H9 (cell line): ENCODE results near the gene MYO18A. TPM values are rescaled to one million over a fixed set of nuclear protein-coding genes. Genes with fewer than 3 reads are reported as not detected.

ENCODE experiments used
- DNase-seq: peaks from one replicate; pipeline ENCODE4 v3.0.0-alpha.2; 2017
- H2AFZ ChIP-seq: one replicate; pipeline ENCODE4 v1.6.1; 2013; ENCODE audit warnings: mild to moderate bottlenecking, low read length, control low read depth, moderate library complexity
- H2AK5ac ChIP-seq: 2 replicates; pipeline ENCODE4 v1.6.1; 2013; ENCODE audit warnings: low read length, control low read depth, mixed read lengths; ENCODE audit not compliant: insufficient read length
- H2BK120ac ChIP-seq: one replicate; pipeline ENCODE4 v1.6.1; 2013; ENCODE audit warnings: low read depth, mild to moderate bottlenecking, low read length, control low read depth, inconsistent platforms; ENCODE audit not compliant: poor library complexity, severe bottlenecking
- H2BK12ac ChIP-seq: 2 replicates; pipeline ENCODE4 v1.6.1; 2013; ENCODE audit warnings: low read length, control low read depth, mixed read lengths, low read depth; ENCODE audit not compliant: insufficient read length
- H2BK15ac ChIP-seq: 2 replicates; pipeline ENCODE4 v1.6.1; 2013; ENCODE audit warnings: low read depth, low read length, control low read depth
- H2BK20ac ChIP-seq: one replicate; pipeline ENCODE4 v1.6.1; 2013; ENCODE audit warnings: low read depth, mild to moderate bottlenecking, low read length, control low read depth, inconsistent platforms; ENCODE audit not compliant: poor library complexity, severe bottlenecking
- H2BK5ac ChIP-seq: 2 replicates; pipeline ENCODE4 v1.6.1; 2013; ENCODE audit warnings: low read length, control low read depth, mixed read lengths; ENCODE audit not compliant: insufficient read length
- H3K14ac ChIP-seq: 2 replicates; pipeline ENCODE4 v1.6.1; 2013; ENCODE audit warnings: low read length, control low read depth; ENCODE audit not compliant: insufficient read depth
- H3K18ac ChIP-seq: 2 replicates; pipeline ENCODE4 v1.6.1; 2013; ENCODE audit warnings: low read depth, mild to moderate bottlenecking, mixed read lengths, low read length, control low read depth; ENCODE audit not compliant: insufficient read length
- H3K23ac ChIP-seq: 2 replicates; pipeline ENCODE4 v1.6.1; 2013; ENCODE audit warnings: low read length, control low read depth, mixed read lengths, low read depth; ENCODE audit not compliant: insufficient read length
- H3K23me2 ChIP-seq: 2 replicates; pipeline ENCODE4 v1.6.1; 2013; ENCODE audit warnings: low read depth, mild to moderate bottlenecking, mixed read lengths, low read length, control low read depth; ENCODE audit not compliant: insufficient read length, poor library complexity, severe bottlenecking
- H3K27ac ChIP-seq: 2 replicates; pipeline ENCODE4 v1.5.1; 2013; ENCODE audit warnings: low read length, control low read depth, mixed read lengths, low read depth; ENCODE audit not compliant: insufficient read length
- H3K27me3 ChIP-seq: 2 replicates; pipeline ENCODE4 v1.6.1; 2013; ENCODE audit warnings: low read length, control low read depth, inconsistent platforms; ENCODE audit not compliant: insufficient read depth
- H3K4ac ChIP-seq: 2 replicates; pipeline ENCODE4 v1.6.1; 2013; ENCODE audit warnings: low read depth, mild to moderate bottlenecking, control low read depth, inconsistent platforms, low read length, moderate library complexity
- H3K4me1 ChIP-seq: 2 replicates; pipeline ENCODE4 v1.6.1; 2013; ENCODE audit warnings: low read length, control low read depth, inconsistent platforms; ENCODE audit not compliant: insufficient read depth
- H3K4me2 ChIP-seq: 2 replicates; pipeline ENCODE4 v1.6.1; 2013; ENCODE audit warnings: low read length, control low read depth, mixed read lengths; ENCODE audit not compliant: insufficient read length, insufficient read depth
- H3K56ac ChIP-seq: 2 replicates; pipeline ENCODE4 v1.6.1; 2013; ENCODE audit warnings: low read depth, mild to moderate bottlenecking, mixed read lengths, low read length, control low read depth; ENCODE audit not compliant: insufficient read length
- H3K79me1 ChIP-seq: 2 replicates; pipeline ENCODE4 v1.6.1; 2013; ENCODE audit warnings: low read depth, mild to moderate bottlenecking, moderate library complexity, low read length, control low read depth, inconsistent platforms; ENCODE audit not compliant: insufficient read depth, poor library complexity, severe bottlenecking
- H3K79me2 ChIP-seq: 2 replicates; pipeline ENCODE4 v1.6.1; 2013; ENCODE audit warnings: low read length, control low read depth, inconsistent platforms; ENCODE audit not compliant: insufficient read depth
- H3K9ac ChIP-seq: 2 replicates; pipeline ENCODE4 v1.6.1; 2013; ENCODE audit warnings: low read length, control low read depth, mixed read lengths; ENCODE audit not compliant: insufficient read length; ENCODE audit errors: extremely low read depth
- H3K9me3 ChIP-seq: one replicate; pipeline ENCODE4 v1.6.1; 2013; ENCODE audit warnings: low read depth, low read length, inconsistent platforms; ENCODE audit not compliant: control insufficient read depth
- H3T11ph ChIP-seq: one replicate; pipeline ENCODE4 v1.6.1; 2013; ENCODE audit warnings: mild to moderate bottlenecking, low read length, control low read depth, inconsistent platforms
- H4K20me1 ChIP-seq: one replicate; pipeline ENCODE4 v1.6.1; 2013; ENCODE audit not compliant: control insufficient read depth, insufficient read length, insufficient read depth
- H4K5ac ChIP-seq: 2 replicates; pipeline ENCODE4 v1.6.1; 2013; ENCODE audit warnings: low read depth, mild to moderate bottlenecking, mixed read lengths, low read length, control low read depth; ENCODE audit not compliant: insufficient read length
- H4K8ac ChIP-seq: replicated peaks from 2 replicates; pipeline ENCODE4 v1.6.1; 2013; ENCODE audit warnings: low read length, control low read depth, mixed read lengths, low read depth; ENCODE audit not compliant: insufficient read length
- H4K91ac ChIP-seq: 2 replicates; pipeline ENCODE4 v1.6.1; 2013; ENCODE audit warnings: low read depth, mild to moderate bottlenecking, moderate library complexity, mixed read lengths, low read length, control low read depth; ENCODE audit not compliant: insufficient read length
- H3K27ac Mint-ChIP-seq, 3 experiments: 2 replicates in 2 of 3; 3 replicates in 1 of 3; pipeline ENCODE4 v1.8.0; 2020 to 2021; ENCODE audit warnings: mixed read lengths in 3 of 3, mild to moderate bottlenecking in 1 of 3, moderate library complexity in 1 of 3
- H3K27me3 Mint-ChIP-seq: 2 replicates; pipeline ENCODE4 v1.8.0; 2021; ENCODE audit warnings: low read depth, mild to moderate bottlenecking, moderate library complexity, mixed read lengths
- H3K36me3 Mint-ChIP-seq, 3 experiments: 2 replicates in 2 of 3; 3 replicates in 1 of 3; pipeline ENCODE4 v1.8.0; 2020 to 2021; ENCODE audit warnings: low read depth in 3 of 3, mixed read lengths in 3 of 3; ENCODE audit not compliant: insufficient read depth in 1 of 3
- H3K4me1 Mint-ChIP-seq, 2 experiments: 2 replicates each; pipeline ENCODE4 v1.8.0; 2020; ENCODE audit warnings: mixed read lengths in 2 of 2
- H3K4me3 Mint-ChIP-seq, 2 experiments: 2 replicates in 1 of 2; 3 replicates in 1 of 2; pipeline ENCODE4 v1.8.0; 2020 to 2021; ENCODE audit warnings: mild to moderate bottlenecking in 2 of 2, mixed read lengths in 2 of 2, moderate library complexity in 1 of 2
- H3K9me3 Mint-ChIP-seq, 2 experiments: 2 replicates in 1 of 2; 3 replicates in 1 of 2; pipeline ENCODE4 v1.8.0; 2020; ENCODE audit warnings: mild to moderate bottlenecking in 2 of 2, mixed read lengths in 2 of 2, moderate library complexity in 1 of 2
- CTCF ChIP-seq: fragments of 200-600 bp; sonication (generic); conservative IDR thresholded peaks from 3 replicates; pipeline ENCODE4 v1.8.0; 2021; ENCODE audit warnings: antibody characterized with exemption, mild to moderate bottlenecking
- WGBS: extraction: QIAGEN DNeasy Blood & Tissue Kit; methylation state at CpG from one replicate; pipeline ENCODE4 v1.1.7; 2013; ENCODE audit warnings: missing lambda C conversion rate, low lambda C conversion rate, mixed read lengths; ENCODE audit not compliant: insufficient read length; ENCODE audit errors: extremely low coverage; 5-methylcytosine and 5-hydroxymethylcytosine counted together
- total RNA-seq: library from RNA; stranded (reverse); gene quantifications from 2 replicates; pipeline ENCODE4 v1.2.1, GENCODE V29; 2021

MYO18A gene
- total RNA-seq, 1 experiment from 2014 or later: 21.6 TPM

GRCh38 chr17:29216181-29216580, 36.0 kb upstream of the MYO18A start:
- Histone ChIP-seq H3K27me3 (no peaks in the 10 kb centered on the region), H4K8ac (no peak overlapping the region), H3K56ac (no peak overlapping the region), H4K20me1 (no peaks in the 10 kb centered on the region), H3K79me2 (no peaks in the 10 kb centered on the region), H3K23me2 (no peaks in the 10 kb centered on the region), H2AFZ (no peak overlapping the region), H2AK5ac (no peak overlapping the region), H2BK120ac (no peak overlapping the region), H3K4me1 (no peaks in the 10 kb centered on the region), H3K9ac (no peak overlapping the region), H3K18ac (no peak overlapping the region), H3K4me2 (no peak overlapping the region), H2BK15ac (no peak overlapping the region), H3K23ac (no peak overlapping the region), H3K4ac (no peak overlapping the region), H3K79me1 (no peaks in the 10 kb centered on the region), H3K9me3 (no peaks in the 10 kb centered on the region), H3K14ac (no peak overlapping the region), H4K5ac (no peak overlapping the region), H2BK5ac (no peak overlapping the region), H4K91ac (no peak overlapping the region), H3K27ac (no peak overlapping the region), H3T11ph (no peak overlapping the region), H2BK12ac (no peak overlapping the region), H2BK20ac (no peak overlapping the region)
- WGBS: no CpG with 5 or more reads among the region's 6 CpGs
- H3K27me3 Mint-ChIP-seq: no peaks in the 10 kb centered on the region
- H3K27ac Mint-ChIP-seq: no peak overlapping the region
- H3K36me3 Mint-ChIP-seq: no peaks in the 10 kb centered on the region; a peak in 1 of 7 replicates
- TF ChIP-seq CTCF: no peak
- H3K4me3 Mint-ChIP-seq: no peak overlapping the region
- H3K9me3 Mint-ChIP-seq: no peaks in the 10 kb centered on the region
- peaks cover 6 to 10% of the 10 kb centered on the region in 2 experiments for H3K4me1 Mint-ChIP-seq
- DNase-seq: no peak
